ENCODE measurements around the gene SLC29A3.
A peak's percentile ranks its signal among the peaks of the same experiment; 100 is the strongest.

The SLC29A3 gene

GRCh38 chr10:71374481-71375233 is 55.6 kb downstream of the SLC29A3 start:
- no peak for DNase-seq

- DNase-seq = peak; percentile 30
Measured at GRCh38 chr10:71375952-71376351, 56.9 kb downstream of the SLC29A3 start.

- DNase-seq = no peak
Measured at GRCh38 chr10:71378336-71379117, 59.5 kb downstream of the SLC29A3 start.

DNA sequence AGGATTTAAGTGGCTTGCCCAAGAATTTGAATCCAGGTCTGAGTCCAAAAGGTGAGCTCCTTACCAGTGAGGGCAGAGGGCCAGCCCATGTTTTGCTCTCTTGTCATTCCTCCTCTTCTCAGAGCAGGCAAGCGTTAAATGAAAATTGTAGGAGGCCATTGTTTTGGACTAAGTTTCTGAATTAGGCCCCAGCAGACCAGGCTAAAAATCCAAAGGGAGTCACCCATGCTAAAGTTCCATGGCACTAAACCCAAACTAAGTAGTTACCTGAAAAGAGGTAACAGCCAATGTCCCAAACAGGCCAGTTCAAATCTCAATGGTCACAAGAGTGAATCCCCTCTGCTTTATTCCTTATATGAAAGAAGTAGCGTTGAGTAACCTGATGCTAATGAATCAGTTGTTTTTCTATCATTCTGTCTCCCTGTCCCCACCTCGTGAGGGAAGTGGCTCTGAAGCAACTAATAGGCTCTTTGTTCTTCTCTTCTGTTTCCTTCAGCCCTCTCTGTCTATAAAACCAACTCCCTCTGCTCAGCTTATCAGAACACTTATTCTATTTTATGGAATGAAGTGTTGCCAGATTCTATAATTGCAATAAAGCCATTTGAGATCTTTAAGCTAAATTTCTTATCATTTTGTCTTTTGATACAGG is 60.2 kb downstream of the SLC29A3 start:
- no peak for DNase-seq

GRCh38 chr10:71380841-71381240 is 61.8 kb downstream of the SLC29A3 start:
- no peak for DNase-seq

- DNase-seq = no peak
Measured at GRCh38 chr10:71381611-71382010, 62.6 kb downstream of the SLC29A3 start.

GRCh38 chr10:71382028-71382427 is 63.0 kb downstream of the SLC29A3 start:
- no peak for DNase-seq

DNA sequence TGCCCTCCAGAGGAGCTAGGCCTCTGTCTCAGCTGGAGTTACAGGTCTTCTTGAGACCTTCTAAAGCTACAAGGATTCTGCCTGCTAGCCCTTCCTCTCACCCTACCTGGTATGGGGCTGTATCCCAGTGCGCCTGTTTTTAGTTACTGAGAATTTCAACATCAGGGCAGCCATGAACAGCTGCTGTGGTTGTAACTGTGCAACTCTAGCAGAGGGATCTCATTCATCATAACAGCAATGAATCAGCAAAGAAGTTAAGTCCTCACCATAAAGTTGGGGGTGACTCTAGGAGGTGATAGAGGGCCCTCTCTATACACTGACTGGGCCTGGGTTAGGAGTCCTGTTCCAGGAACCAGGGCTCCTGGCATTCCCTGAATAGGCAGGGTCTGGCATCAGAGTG is 63.7 kb downstream of the SLC29A3 start:
- no peak for DNase-seq

DNA sequence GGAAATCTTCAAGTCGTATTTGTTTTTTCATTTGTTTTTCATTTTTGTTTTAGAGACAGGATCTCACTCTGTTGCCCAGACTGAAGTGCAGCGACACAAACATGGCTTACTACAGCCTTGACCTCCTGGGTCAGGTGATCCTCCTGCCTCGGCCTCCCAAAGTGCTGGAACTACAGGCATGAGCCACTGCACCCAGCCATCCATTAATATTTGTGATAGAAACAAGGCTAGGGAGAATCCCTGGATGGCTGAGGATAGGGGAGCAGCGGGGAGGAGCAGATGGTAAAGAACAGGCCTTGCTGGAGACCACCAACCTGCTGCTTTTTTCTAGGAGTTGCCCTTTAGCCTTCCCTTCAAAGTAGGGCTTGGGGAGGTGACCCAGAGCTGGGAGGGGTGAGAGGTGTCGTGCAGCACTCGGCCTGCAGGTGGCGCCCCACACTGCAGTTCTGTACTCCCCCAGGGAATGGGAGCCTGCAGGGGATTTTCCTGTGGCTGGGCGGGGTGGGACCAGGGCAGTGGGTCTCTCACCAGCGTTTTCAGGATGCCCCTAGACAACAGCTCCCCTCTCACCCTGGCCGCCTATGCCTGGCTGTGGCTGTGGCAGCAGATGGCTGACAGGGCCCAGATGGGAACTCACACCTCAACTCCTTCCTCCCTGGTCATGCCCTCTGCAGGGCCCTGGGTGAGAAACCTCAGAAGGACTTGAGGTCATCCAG is 65.1 kb downstream of the SLC29A3 start:
- peak; percentile 45 for DNase-seq

DNA sequence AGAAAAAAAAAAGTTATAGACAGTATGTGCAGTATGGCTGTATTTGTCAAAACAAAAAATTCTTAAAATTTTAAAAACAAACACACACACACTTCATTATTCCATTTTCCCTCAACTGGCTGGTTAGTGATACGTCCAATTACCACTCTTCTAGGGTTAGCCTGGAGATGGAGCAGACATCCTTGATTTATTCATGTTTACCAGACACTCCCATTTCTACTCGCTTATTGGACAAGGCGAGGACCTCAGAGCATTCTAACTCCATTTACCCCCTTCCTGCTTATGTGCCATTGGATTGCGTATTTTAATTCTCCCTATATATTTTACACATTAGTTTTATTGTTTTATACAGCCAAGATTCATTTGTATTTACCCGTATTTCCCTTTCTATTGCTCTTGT is 69.1 kb downstream of the SLC29A3 start:
- DNase-seq = no peak

GRCh38 chr10:71388583-71389310 is 69.7 kb downstream of the SLC29A3 start:
- no peak for DNase-seq

DNA sequence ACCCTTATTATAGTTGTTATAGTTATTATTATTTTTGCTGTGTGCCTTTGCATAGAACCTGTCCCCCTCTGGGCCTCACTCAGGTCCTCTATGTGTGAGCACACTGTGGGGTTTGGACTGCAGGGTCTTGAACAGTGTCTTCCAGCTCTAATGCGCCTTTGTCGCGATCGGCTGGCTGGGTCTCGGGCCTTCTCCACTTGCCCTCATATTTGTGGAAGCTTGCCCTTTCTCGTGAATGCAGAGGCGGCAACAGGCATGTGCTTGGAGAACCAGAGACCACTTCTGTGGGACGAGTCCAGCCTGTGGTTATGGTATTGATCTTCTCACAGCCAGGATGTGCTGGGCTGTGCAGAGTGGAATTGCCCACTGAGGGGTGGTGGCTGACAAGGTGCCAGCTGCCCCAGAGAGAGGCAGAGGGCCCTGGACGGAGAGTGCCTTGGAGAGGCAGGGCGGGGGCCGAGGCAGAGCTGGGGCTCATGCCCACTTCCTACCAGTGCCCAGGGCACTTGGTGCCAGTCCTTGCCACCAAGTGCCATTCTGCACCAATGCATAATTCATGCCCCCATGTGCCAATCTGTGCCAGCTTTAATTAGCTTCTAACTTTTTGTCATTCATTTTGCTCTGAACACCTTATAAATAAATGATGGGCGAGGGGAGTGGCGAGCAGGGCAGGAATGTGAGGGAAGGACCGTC is 70.9 kb downstream of the SLC29A3 start:
- no peak for DNase-seq

- DNase-seq = peak; percentile 15
Measured at GRCh38 chr10:71390461-71390835, 71.4 kb downstream of the SLC29A3 start.

- no peak for DNase-seq
Measured at GRCh38 chr10:71390921-71391690, 72.0 kb downstream of the SLC29A3 start.

DNA sequence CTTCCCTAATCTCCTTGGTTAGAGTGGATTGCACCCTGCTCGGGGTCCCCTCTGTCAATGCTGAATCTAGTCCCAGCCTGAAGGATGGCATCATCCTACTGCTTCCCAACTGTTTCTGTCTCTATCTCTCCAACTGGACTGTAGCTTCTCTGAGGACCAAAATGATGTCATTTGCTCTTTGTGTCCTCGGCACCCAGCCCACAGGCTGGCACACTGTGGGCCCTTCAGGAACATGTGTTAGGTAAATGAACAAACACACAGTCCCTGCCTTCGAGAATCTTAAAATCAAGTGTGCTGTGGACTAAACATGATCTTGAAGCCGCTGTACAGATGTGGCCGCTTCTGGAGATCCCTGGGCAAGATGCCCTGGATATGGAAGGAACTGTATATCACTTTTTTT is 72.6 kb downstream of the SLC29A3 start:
- DNase-seq = no peak

GRCh38 chr10:71392292-71392691 is 73.2 kb downstream of the SLC29A3 start:
- DNase-seq = no peak

DNA sequence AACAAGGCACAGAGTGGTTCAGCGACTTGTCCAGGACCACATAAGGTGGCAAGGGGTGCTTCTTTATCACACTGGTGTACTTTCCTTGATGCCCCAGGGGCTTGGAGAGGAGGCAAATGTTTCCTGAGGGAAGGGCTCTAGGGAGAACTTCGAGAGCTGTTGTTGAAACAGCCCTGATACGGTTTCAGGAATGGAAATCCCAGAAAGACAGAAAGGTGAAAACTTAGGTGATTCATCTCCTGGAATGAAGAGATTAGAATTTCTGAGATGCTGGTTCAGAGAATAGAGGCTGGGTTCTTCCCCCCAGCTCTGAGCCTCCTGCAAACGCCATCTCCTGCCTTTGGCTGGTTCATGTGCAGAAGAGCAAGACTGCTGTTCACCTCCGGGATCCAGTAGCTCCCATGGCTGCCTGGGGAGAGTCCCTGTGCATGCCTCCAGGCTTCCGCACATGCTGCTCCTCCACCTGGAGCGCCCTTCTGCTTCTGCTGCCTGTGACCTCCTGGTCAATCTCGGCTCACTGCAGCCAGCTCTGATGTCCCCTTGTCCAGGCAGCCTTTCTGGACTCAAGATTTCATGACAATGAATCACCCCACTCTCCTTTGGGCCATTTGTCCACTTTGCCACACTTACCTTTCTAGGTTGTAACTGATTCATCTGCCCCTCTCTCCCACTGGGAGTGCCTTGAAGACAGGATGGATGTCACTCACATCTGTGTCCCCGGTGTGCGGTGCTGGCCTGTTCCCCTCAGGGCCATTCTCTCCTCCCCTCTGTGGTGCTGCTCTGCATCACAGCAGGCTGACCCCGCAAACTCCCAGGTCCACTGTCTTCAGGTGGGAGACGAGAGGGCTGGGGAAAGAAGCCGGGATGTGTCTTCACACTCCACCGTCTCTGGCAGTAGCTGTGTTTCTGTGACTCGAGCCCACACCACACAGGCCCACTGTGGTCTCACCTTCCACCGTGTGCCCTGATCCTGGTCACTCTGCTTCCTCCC is 74.0 kb downstream of the SLC29A3 start:
- no peak for DNase-seq

GRCh38 chr10:71393841-71394475 is 74.9 kb downstream of the SLC29A3 start:
- no peak for DNase-seq

DNA sequence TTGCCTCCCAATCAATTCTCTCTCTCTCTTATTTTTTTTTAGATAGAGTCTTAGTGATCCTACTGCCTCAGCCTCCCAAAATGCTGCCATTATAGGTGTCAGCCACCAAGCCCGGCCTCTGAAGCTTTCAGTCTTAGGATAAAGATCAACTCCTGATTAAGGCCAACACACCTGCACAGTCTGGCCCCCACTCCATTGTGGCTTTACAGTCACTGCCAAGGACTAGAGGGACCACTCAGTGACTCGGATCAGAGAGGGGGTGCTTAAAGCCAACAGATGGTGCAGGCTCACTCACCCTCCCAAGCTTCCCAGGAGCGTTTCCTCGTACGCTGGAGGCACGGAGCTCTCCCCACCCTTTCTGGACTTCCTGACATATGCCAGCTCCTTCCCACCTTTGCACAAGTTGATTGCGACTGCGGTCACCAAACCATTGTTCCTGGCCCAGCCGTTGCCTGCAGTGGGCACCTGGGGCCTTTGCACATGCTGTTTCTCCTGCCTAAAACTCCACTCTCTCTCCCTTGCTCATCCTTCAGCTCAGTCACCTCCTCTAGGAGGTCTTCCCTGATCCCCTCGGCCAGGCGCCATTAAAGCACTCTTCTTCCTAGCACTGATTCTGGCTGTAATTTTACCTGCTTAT is 76.0 kb downstream of the SLC29A3 start:
- no peak for DNase-seq
